ENCODE data around the gene CCND2.

DNA sequence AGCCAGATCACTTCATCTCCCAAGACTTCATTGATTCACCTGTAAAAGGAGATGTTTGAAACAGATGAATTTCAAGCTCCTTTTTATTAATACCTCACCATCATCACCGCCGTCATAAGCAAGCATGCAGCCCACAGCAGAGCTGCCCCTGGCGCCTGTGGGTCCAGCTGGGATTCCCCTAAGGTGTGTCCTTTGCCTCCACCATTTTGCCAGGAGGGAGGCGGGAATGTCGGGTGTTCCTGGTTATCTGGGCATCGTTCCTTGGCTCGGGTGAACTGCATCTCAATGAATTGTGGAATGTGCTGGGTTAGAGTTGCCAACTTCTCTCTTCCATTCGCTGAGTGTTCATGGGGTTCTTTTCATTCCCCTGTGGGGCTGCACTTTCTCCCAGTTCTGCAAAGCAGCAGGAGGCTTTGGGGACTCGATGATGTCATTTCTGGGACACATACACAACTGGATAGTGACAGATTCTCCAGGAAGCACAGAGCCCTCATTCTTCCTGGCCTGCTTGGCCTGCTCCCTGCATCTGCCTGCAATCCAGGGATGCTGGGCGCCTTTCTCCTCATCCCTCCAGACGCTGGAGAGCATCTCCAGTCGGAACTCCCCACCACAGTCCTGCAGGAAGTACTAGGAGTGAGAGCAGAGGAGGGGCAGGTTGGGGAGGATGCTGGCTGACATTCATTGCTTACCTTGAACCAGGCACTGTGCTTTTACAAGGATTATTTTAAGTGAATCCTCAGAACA is 10.1 kb downstream of the CCND2 start:
- TF ChIP-seq, protein P1, sequence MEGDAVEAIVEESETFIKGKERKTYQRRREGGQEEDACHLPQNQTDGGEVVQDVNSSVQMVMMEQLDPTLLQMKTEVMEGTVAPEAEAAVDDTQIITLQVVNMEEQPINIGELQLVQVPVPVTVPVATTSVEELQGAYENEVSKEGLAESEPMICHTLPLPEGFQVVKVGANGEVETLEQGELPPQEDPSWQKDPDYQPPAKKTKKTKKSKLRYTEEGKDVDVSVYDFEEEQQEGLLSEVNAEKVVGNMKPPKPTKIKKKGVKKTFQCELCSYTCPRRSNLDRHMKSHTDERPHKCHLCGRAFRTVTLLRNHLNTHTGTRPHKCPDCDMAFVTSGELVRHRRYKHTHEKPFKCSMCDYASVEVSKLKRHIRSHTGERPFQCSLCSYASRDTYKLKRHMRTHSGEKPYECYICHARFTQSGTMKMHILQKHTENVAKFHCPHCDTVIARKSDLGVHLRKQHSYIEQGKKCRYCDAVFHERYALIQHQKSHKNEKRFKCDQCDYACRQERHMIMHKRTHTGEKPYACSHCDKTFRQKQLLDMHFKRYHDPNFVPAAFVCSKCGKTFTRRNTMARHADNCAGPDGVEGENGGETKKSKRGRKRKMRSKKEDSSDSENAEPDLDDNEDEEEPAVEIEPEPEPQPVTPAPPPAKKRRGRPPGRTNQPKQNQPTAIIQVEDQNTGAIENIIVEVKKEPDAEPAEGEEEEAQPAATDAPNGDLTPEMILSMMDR (IDR thresholded peaks at IDR 0.05) = no peak
- no peak for TF ChIP-seq POLR2A (IDR thresholded peaks at IDR 0.05)

Data from testis (tissue), 2 donors.